Measurements from ENCODE around the gene RC3H2. TPM values are rescaled to one million over a fixed set of nuclear protein-coding genes. Genes with fewer than 3 reads are reported as not detected.

RC3H2 gene
- total RNA-seq, 1 experiment from 2014 or later, result 37.5 TPM

- Mint-ChIP-seq H3K4me1 (no peaks in the 10 kb centered on the region), H3K27ac (no peak overlapping the region), H3K9me3 (peaks cover 3% of the 10 kb centered on the region; the same call in 1 of the 2 replicates), H3K36me3 (peaks cover 56% of the 10 kb centered on the region), H3K4me3 (no peak overlapping the region), H3K27me3 (ENCODE audit: low read depth) (no peaks in the 10 kb centered on the region)
- ChIA-PET POLR2A (no interaction called here), CTCF (no interaction called here)
- no peak for ATAC-seq
- DNase-seq (ENCODE audit: low spot score), result no peak
- TF ChIP-seq FOXK1 (CRISPR knock-in tag; IDR thresholded peaks at IDR 0.05), result no peak
- no peak for TF ChIP-seq JAZF1 (CRISPR knock-in tag; IDR thresholded peaks at IDR 0.05)
- no peak for TF ChIP-seq EMX1 (CRISPR knock-in tag; IDR thresholded peaks at IDR 0.05)
- TF ChIP-seq ATF1 (CRISPR knock-in tag; IDR thresholded peaks at IDR 0.05), result no peak
- TF ChIP-seq ZNF219 (CRISPR knock-in tag; IDR thresholded peaks at IDR 0.05; ENCODE audit: borderline replicate concordance), result no peak
- no peak for TF ChIP-seq PRDM15 (CRISPR knock-in tag; IDR thresholded peaks at IDR 0.05)
- TF ChIP-seq, protein P1, sequence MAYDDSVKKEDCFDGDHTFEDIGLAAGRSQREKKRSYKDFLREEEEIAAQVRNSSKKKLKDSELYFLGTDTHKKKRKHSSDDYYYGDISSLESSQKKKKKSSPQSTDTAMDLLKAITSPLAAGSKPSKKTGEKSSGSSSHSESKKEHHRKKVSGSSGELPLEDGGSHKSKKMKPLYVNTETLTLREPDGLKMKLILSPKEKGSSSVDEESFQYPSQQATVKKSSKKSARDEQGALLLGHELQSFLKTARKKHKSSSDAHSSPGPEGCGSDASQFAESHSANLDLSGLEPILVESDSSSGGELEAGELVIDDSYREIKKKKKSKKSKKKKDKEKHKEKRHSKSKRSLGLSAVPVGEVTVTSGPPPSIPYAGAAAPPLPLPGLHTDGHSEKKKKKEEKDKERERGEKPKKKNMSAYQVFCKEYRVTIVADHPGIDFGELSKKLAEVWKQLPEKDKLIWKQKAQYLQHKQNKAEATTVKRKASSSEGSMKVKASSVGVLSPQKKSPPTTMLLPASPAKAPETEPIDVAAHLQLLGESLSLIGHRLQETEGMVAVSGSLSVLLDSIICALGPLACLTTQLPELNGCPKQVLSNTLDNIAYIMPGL (CRISPR knock-in tag; IDR thresholded peaks at IDR 0.05), result no peak
- TF ChIP-seq KAT7 (CRISPR knock-in tag; IDR thresholded peaks at IDR 0.05; ENCODE audit: borderline replicate concordance), result no peak
- no peak for TF ChIP-seq ZNF232 (CRISPR knock-in tag; IDR thresholded peaks at IDR 0.05)
- no peak for TF ChIP-seq ZNF121 (CRISPR knock-in tag; IDR thresholded peaks at IDR 0.05)
- TF ChIP-seq ZNF671 (CRISPR knock-in tag; IDR thresholded peaks at IDR 0.05), result no peak
- no peak for TF ChIP-seq NFATC4 (CRISPR knock-in tag; IDR thresholded peaks at IDR 0.05)
- TF ChIP-seq, protein P2, sequence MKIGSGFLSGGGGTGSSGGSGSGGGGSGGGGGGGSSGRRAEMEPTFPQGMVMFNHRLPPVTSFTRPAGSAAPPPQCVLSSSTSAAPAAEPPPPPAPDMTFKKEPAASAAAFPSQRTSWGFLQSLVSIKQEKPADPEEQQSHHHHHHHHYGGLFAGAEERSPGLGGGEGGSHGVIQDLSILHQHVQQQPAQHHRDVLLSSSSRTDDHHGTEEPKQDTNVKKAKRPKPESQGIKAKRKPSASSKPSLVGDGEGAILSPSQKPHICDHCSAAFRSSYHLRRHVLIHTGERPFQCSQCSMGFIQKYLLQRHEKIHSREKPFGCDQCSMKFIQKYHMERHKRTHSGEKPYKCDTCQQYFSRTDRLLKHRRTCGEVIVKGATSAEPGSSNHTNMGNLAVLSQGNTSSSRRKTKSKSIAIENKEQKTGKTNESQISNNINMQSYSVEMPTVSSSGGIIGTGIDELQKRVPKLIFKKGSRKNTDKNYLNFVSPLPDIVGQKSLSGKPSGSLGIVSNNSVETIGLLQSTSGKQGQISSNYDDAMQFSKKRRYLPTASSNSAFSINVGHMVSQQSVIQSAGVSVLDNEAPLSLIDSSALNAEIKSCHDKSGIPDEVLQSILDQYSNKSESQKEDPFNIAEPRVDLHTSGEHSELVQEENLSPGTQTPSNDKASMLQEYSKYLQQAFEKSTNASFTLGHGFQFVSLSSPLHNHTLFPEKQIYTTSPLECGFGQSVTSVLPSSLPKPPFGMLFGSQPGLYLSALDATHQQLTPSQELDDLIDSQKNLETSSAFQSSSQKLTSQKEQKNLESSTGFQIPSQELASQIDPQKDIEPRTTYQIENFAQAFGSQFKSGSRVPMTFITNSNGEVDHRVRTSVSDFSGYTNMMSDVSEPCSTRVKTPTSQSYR (CRISPR knock-in tag; IDR thresholded peaks at IDR 0.05), result no peak
- TF ChIP-seq ZNF396 (CRISPR knock-in tag; IDR thresholded peaks at IDR 0.05; ENCODE audit: borderline replicate concordance), result no peak
Observed at GRCh38 chr9:122866079-122866478, 39.1 kb downstream of the RC3H2 start.

DNA sequence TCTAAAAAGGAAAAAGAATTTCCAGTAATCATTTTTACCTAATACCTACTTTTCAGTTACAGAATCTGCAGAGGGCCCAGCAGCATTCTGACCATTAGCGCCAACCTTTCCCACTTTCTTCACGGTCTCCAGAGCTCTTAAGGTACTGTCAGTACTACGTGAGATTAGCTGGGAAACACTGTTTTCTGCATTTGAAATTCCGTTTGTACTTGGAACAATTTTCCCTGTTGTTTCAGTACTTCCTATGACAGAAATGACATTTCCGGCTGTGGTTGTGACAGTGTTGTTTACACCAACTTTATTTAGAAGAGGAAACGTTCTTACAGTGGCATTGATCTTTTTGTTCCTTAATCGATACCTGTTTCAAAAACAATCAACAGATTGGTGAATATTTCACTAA, 39.9 kb downstream of the RC3H2 start:
- no peak for TF ChIP-seq ZNF416 (CRISPR knock-in tag; IDR thresholded peaks at IDR 0.05)
- TF ChIP-seq FOXJ3 (CRISPR knock-in tag; IDR thresholded peaks at IDR 0.05; ENCODE audit: borderline replicate concordance), result no peak
- TF ChIP-seq FOXP4 (CRISPR knock-in tag; IDR thresholded peaks at IDR 0.05), result no peak
- Mint-ChIP-seq H3K4me3 (no peak overlapping the region), H3K4me1 (no peaks in the 10 kb centered on the region), H3K9me3 (peaks cover 3% of the 10 kb centered on the region; the same call in 1 of the 2 replicates), H3K27ac (no peak overlapping the region), H3K36me3 (peaks cover 49% of the 10 kb centered on the region), H3K27me3 (ENCODE audit: low read depth) (no peaks in the 10 kb centered on the region)
- ATAC-seq, result no peak
- POLR2A ChIA-PET, result no interaction called here
- CTCF ChIA-PET, result no interaction called here
- no peak for DNase-seq (ENCODE audit: low spot score)

Measured in WTC11 (cell line).